Coronary artery (tissue), 2 donors: ENCODE measurements around the gene TTLL8.
"Not testable (repeated sequence)": the region's sequence is repeated elsewhere in the genome, so short reads cannot be mapped to it uniquely, and the experiment has no call there.

ENCODE experiments used
- DNase-seq: peaks from one replicate; pipeline ENCODE4 v3.0.0-alpha.2; 2017; ENCODE audit warnings: low spot score
- H3K27ac ChIP-seq, 2 donors: fragments of 200-600 bp; sonication (generic); one replicate each; pipeline ENCODE4 v1.5.1; 2016 to 2019
- H3K4me3 ChIP-seq: fragments of 200-600 bp; sonication (generic); 2 replicates; pipeline ENCODE4 v1.5.1; 2016; ENCODE audit warnings: mild to moderate bottlenecking, moderate library complexity
- TF ChIP-seq, protein P1 (sequence below): fragments of 200-600 bp; sonication (generic); IDR thresholded peaks from one replicate; pipeline ENCODE4 v1.5.1; 2019; ENCODE audit warnings: antibody characterized with exemption

Gene TTLL8

DNA sequence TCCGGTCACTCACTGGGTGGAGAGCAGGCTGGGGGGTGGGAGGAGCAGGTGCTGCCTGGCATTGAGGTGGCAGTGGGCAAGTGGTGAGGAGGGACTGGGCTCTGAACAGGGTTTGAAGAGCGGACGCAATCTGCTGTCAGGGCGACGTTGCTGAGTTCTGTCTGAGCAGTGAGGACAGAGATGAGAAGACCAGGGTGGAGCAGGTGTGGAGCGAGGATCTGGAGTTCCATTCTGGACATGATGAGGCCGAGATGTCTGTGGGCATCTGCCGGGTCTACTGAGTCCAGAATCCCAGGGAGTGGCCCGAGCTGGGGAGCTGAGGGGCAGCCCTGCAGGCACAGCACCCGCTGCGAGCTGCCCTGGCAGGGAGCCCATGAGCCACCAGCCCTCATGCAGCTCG, 29.5 kb upstream of the TTLL8 start:
- Histone ChIP-seq H3K27ac (no peak overlapping the region), H3K4me3 (no peak overlapping the region)
- TF ChIP-seq, protein P1, sequence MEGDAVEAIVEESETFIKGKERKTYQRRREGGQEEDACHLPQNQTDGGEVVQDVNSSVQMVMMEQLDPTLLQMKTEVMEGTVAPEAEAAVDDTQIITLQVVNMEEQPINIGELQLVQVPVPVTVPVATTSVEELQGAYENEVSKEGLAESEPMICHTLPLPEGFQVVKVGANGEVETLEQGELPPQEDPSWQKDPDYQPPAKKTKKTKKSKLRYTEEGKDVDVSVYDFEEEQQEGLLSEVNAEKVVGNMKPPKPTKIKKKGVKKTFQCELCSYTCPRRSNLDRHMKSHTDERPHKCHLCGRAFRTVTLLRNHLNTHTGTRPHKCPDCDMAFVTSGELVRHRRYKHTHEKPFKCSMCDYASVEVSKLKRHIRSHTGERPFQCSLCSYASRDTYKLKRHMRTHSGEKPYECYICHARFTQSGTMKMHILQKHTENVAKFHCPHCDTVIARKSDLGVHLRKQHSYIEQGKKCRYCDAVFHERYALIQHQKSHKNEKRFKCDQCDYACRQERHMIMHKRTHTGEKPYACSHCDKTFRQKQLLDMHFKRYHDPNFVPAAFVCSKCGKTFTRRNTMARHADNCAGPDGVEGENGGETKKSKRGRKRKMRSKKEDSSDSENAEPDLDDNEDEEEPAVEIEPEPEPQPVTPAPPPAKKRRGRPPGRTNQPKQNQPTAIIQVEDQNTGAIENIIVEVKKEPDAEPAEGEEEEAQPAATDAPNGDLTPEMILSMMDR: no peak
- DNase-seq: no peak

DNA sequence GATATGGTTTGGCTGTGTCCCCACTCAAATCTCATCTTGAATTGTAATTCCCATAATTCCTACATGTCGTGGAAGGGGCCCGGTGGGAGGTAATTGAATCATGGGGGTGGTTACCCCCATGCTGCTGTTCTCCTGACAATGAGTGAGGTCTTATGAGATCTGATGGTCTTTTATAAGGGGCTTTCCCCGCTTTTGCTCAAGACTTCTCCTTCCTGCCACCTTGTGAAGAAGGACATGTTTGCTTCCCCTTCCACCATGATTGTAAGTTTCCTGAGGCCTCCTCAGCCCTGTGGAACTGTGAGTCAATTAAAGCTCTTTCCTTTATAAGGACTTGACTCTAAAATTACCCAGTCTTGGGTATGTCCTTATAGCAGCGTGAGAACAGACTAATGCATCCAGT, 28.9 kb upstream of the TTLL8 start:
- not testable (repeated sequence) for DNase-seq, H3K4me3 ChIP-seq
- peak overlapping the region in 1 of 2 donors; percentile 41 for H3K27ac ChIP-seq

DNA sequence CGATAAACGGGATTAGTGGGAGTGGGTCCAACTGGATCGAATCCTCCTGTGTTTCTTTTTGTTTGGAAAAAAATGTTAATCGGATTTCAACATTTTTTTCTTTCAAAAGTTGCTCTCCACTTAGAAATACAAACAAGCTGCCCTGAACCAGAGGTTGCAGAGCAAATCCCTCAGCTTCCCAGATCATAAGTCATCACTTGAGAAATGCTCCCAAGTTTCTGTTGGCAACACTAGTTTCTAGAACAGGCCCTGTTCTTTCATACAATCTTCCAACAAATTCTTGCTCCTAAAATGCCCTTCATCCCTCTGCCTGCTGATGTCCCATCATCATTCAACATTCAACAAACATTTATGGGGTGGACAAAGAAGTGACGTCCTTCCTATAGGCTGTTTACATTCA, 28.4 kb upstream of the TTLL8 start:
- TF ChIP-seq, protein P1: no peak
- no peak for DNase-seq
- H3K4me3 ChIP-seq: no peak overlapping the region
- peak overlapping the region in 1 of 2 donors; percentile 41 for H3K27ac ChIP-seq

DNA sequence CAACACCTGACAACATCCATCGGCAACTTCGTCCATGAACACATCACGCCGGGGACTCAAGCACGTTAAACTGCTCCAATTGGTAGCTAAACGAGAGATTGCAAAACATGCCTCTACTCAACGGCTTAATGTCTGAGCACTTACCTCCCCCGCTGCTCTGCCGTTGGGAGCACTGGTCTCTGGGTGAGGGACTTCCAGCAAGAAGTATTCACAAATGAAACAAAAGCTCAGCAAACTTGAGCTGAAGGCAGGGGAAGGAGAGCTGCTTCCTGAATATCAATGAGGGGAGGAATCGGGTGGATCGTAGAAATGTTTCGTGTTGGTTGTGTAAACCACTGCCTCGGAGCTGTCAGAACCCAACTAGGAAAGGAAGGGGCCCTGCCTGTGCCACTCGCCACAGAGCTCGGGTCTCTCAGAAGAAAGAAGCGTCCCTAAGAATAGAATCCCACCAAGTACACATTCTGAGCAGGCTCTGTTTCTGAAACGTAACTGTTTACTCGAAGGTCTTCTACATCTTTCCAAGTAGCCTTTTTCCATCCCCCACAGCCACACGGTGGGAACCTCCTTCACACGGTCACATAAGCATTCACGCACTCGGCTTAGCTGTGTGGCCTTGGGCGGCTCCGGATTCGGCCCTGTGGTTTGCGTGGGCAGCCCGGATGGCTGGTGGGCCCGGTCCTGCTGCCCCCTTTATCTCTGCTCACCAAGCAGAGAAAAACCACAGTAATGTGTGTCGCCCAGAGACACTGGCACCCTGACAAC, 27.3 kb upstream of the TTLL8 start, which contains the start of gene MLC1:
Gene MLC1, minus strand, starts transcription at position 216 of the 762 bp plus-strand sequence. CDS start 524 bp downstream, outside the sequence.
- TF ChIP-seq, protein P1: no peak
- H3K27ac ChIP-seq: no peak within 1 kb of the TSS
- peak within 1 kb of the TSS; percentile 37 for H3K4me3 ChIP-seq
- DNase-seq: no peak

DNA sequence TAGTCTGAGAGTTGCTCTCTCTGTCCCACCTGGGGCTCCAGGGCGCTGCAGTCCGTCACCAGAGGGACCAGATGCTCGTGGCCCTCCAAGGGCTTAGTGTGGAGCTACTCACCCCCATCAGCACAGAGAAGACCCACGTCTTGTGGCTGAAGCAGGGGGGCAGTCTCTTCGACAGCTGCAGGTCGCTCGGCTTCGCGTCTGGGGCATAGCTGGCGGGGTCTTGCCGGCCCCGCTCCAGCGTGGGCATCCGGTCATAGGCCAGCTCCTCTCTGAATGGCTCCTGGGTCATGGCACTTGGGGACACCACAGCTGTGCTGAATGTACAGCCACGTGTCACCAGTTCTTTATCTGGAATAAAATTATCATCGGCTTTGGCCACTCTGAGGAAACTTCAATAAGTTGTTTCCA, 26.5 kb upstream of the TTLL8 start:
- TF ChIP-seq, protein P1: no peak
- Histone ChIP-seq H3K27ac (no peak overlapping the region), H3K4me3 (no peak overlapping the region)
- DNase-seq: no peak

DNA sequence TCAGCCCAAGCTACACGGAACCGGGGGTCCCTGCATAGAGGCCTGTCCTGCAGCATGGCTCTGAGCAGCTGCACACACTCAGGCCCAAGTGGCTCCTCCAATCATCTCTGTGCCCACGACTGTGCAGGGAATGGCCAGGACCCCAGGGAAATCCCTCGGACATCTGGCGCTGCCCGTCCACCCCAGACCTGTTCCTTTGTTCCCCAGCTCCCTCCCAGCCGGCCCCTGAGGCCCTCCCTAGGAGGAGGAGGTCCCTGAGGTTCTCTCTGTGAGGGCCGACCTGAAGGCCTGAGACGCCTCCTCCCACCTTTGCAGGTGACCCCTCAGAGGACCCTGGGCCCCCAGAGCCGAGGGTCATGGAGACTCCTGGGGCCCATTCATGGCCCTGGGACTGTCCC, 26.0 kb upstream of the TTLL8 start:
- DNase-seq: no peak
- Histone ChIP-seq H3K27ac (no peak overlapping the region), H3K4me3 (no peak overlapping the region)
- TF ChIP-seq, protein P1: no peak

DNA sequence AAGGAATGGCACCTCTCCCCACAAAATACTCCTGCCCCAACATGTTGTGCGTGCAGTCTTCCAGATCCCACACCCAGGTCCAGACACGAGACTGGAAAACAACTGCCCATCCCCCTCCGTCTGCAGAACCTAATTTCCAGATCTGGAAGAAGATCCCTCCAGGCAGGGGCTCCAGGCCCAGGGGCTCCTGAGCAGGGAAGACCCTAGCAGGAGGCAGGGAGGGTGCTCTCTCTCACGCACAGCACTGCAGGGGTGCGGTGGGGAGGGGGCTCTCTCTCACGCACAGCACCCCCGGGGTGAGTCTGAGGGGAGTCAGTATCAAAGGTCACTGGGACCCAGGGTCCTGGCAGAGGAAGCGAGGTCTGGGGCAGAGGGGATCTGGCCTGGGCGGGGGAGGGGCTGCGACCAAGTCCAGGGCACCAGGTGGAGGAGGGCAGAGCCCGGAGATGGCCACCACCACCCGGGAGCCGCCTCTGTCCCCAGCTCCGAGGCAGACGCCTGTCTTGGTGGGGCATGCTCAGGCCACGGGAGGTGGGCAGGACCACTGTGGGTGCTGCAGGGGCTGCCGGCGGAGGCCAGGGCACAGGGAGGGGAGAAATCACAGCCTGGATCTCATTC, 25.5 kb upstream of the TTLL8 start:
- TF ChIP-seq, protein P1: no peak
- Histone ChIP-seq H3K27ac (no peak overlapping the region), H3K4me3 (no peak overlapping the region)

More for the DNA sequence above, 25.5 kb upstream of the TTLL8 start:
- no peak for DNase-seq
